ENCODE data around the gene MRPS33. TPM values are rescaled to one million over a fixed set of nuclear protein-coding genes. Genes with fewer than 3 reads are reported as not detected.

Gene MRPS33
- total RNA-seq, 4 donors from 2014 or later = 8.8 to 28.7 (median 16.9) TPM

- no peak overlapping the region for H3K27ac ChIP-seq
- no peaks in the 10 kb centered on the region for H3K36me3 ChIP-seq
- no peaks in the 10 kb centered on the region for H3K4me1 ChIP-seq
- intact Hi-C loops (cut with DNase I; ENCODE audit: low total_unique reads) = no loop called here
- no peak for DNase-seq
- peaks cover 0 to 3% of the 10 kb centered on the region in 2 donors for H3K27me3 ChIP-seq
- no peaks in the 10 kb centered on the region for H3K9me3 ChIP-seq
- TF ChIP-seq POLR2A (IDR thresholded peaks at IDR 0.05) (no peak), CTCF (IDR thresholded peaks at IDR 0.05) (no peak)
- no peak overlapping the region for H3K4me3 ChIP-seq
Observed at GRCh38 chr7:141003172-141004065, 11.3 kb downstream of the MRPS33 start.

- Histone ChIP-seq H3K36me3 (no peaks in the 10 kb centered on the region), H3K4me1 (no peaks in the 10 kb centered on the region), H3K4me3 (no peak overlapping the region), H3K27ac (no peak overlapping the region), H3K27me3 (peaks cover 0 to 4% of the 10 kb centered on the region in 2 donors), H3K9me3 (no peaks in the 10 kb centered on the region)
- DNase-seq = no peak
- intact Hi-C loops (cut with DNase I; ENCODE audit: low total_unique reads) = no loop called here
- TF ChIP-seq POLR2A (IDR thresholded peaks at IDR 0.05) (no peak), CTCF (IDR thresholded peaks at IDR 0.05) (no peak)
Observed at GRCh38 chr7:141001546-141001945, 13.2 kb downstream of the MRPS33 start.

- Histone ChIP-seq H3K36me3 (no peaks in the 10 kb centered on the region), H3K4me3 (no peak overlapping the region), H3K9me3 (no peaks in the 10 kb centered on the region), H3K27ac (no peak overlapping the region), H3K27me3 (peaks cover 0 to 4% of the 10 kb centered on the region in 2 donors), H3K4me1 (no peaks in the 10 kb centered on the region)
- intact Hi-C loops (cut with DNase I; ENCODE audit: low total_unique reads) = no loop called here
- no peak for DNase-seq
- TF ChIP-seq CTCF (IDR thresholded peaks at IDR 0.05) = no peak
- no peak for TF ChIP-seq POLR2A (IDR thresholded peaks at IDR 0.05)
Observed at GRCh38 chr7:141001122-141001521, 13.6 kb downstream of the MRPS33 start.

GRCh38 chr7:140998715-140999114 lies 16.0 kb downstream of the MRPS33 start:
- intact Hi-C loops (cut with DNase I; ENCODE audit: low total_unique reads) = no loop called here
- no peak overlapping the region for H3K4me3 ChIP-seq
- H3K4me1 ChIP-seq = no peaks in the 10 kb centered on the region
- H3K36me3 ChIP-seq = no peaks in the 10 kb centered on the region
- DNase-seq = no peak
- H3K27ac ChIP-seq = no peak overlapping the region
- TF ChIP-seq POLR2A (IDR thresholded peaks at IDR 0.05) = no peak
- TF ChIP-seq CTCF (IDR thresholded peaks at IDR 0.05) = no peak
- H3K27me3 ChIP-seq = peaks cover 0 to 4% of the 10 kb centered on the region in 2 donors
- no peaks in the 10 kb centered on the region for H3K9me3 ChIP-seq

GRCh38 chr7:140992422-140992821 lies 22.3 kb downstream of the MRPS33 start:
- Histone ChIP-seq H3K27ac (no peak overlapping the region), H3K4me3 (no peak overlapping the region), H3K27me3 (no peaks in the 10 kb centered on the region), H3K4me1 (no peaks in the 10 kb centered on the region), H3K9me3 (no peaks in the 10 kb centered on the region), H3K36me3 (no peaks in the 10 kb centered on the region)
- intact Hi-C loops (cut with DNase I; ENCODE audit: low total_unique reads) = no loop called here
- no peak for DNase-seq
- TF ChIP-seq CTCF (IDR thresholded peaks at IDR 0.05) = no peak
- TF ChIP-seq POLR2A (IDR thresholded peaks at IDR 0.05) = no peak

Data from uterus (tissue), 4 donors.